ENCODE measurements around the gene KIRREL3. TPM values are rescaled to one million over a fixed set of nuclear protein-coding genes. Genes with fewer than 3 reads are reported as not detected.
"Not testable (repeated sequence)": the region's sequence is repeated elsewhere in the genome, so short reads cannot be mapped to it uniquely, and the experiment has no call there.

Gene KIRREL3
- total RNA-seq, 1 experiment from 2014 or later: 0.44 TPM

DNA sequence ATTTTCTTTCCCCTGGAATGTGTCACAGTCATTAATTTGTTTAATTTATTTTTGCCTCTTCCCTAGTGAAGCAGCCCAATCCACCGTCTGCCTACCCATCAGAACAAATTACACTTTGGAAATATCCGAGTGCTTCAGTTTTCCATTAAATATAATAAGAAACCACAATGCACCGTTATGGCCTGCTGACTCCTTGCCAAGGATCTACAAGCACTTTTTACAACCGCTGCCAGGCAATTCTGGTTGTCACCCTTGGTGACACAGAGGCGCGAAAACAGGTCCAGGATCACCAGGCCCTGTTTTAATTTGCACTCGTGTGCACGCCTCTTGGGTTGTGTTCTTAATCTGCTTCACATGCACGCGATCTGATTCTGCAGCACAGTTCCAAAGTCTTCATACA, 43.9 kb downstream of the KIRREL3 start:
- H3K4me1 ChIP-seq (ENCODE audit: insufficient read depth, low read length): no peaks in the 10 kb centered on the region
- ChIA-PET CTCF (no interaction called here), POLR2A (ENCODE audit: unreplicated experiment) (no interaction called here)
- TF ChIP-seq, protein P1, sequence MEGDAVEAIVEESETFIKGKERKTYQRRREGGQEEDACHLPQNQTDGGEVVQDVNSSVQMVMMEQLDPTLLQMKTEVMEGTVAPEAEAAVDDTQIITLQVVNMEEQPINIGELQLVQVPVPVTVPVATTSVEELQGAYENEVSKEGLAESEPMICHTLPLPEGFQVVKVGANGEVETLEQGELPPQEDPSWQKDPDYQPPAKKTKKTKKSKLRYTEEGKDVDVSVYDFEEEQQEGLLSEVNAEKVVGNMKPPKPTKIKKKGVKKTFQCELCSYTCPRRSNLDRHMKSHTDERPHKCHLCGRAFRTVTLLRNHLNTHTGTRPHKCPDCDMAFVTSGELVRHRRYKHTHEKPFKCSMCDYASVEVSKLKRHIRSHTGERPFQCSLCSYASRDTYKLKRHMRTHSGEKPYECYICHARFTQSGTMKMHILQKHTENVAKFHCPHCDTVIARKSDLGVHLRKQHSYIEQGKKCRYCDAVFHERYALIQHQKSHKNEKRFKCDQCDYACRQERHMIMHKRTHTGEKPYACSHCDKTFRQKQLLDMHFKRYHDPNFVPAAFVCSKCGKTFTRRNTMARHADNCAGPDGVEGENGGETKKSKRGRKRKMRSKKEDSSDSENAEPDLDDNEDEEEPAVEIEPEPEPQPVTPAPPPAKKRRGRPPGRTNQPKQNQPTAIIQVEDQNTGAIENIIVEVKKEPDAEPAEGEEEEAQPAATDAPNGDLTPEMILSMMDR (conservative IDR thresholded peaks at IDR 0.05; ENCODE audit: low read depth, low read length): no peak
- TF ChIP-seq EZH2phosphoT487 (IDR thresholded peaks at IDR 0.05; ENCODE audit: borderline replicate concordance, low read length): no peak
- no peak for TF ChIP-seq EZH2 (IDR thresholded peaks at IDR 0.05; ENCODE audit: low read length, unreplicated experiment)
- H3K4me3 ChIP-seq (ENCODE audit: low read length): no peak overlapping the region
- H3K27me3 ChIP-seq (ENCODE audit: low read length): peaks cover 28% of the 10 kb centered on the region
- no peak overlapping the region for H3K4me2 ChIP-seq (ENCODE audit: low read length)
- no peaks in the 10 kb centered on the region for H3K9me3 ChIP-seq (ENCODE audit: low read length)
- H3K27ac ChIP-seq (ENCODE audit: low read length): no peak overlapping the region
- H3F3A ChIP-seq (ENCODE audit: low read length, unreplicated experiment): no peaks in the 10 kb centered on the region
- no TSS peak for BruUV-seq (replicated peaks)
- H3K79me2 ChIP-seq (ENCODE audit: low read length): no peaks in the 10 kb centered on the region
- H4K20me1 ChIP-seq (ENCODE audit: low read length): no peaks in the 10 kb centered on the region
- no peak overlapping the region for H3K9ac ChIP-seq (ENCODE audit: low read length)
- DNase-seq: no peak
- no peaks in the 10 kb centered on the region for H3K9me2 ChIP-seq (replicated peaks; ENCODE audit: low read length)
- intact Hi-C loops (cut with micrococcal nuclease): no loop called here
- H2AFZ ChIP-seq (ENCODE audit: low read length): no peak overlapping the region
- no peaks in the 10 kb centered on the region for H3K36me3 ChIP-seq (ENCODE audit: low read depth, low read length)
- ATAC-seq: no peak

DNA sequence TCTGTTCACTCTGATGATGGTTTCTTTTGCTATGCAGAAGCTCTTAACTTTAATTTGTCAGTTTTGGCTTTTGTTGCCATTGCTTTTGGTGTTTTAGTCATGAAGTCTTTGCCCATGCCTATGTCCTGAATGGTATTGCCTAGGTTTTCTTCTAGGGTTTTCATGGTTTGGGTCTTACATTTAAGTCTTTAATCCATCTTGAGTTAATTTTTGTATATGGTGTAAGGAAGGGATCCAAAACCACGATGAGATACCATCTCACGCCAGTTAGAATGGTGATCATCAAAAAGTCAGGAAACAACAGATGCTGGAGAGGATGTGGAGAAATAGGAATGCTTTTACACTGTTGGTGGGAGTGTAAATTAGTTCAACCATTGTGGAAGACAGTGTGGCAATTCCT, 48.0 kb downstream of the KIRREL3 start:
- H3K27ac ChIP-seq (ENCODE audit: low read length); H3K4me1 ChIP-seq (ENCODE audit: insufficient read depth, low read length); H4K20me1 ChIP-seq (ENCODE audit: low read length); H3K4me2 ChIP-seq (ENCODE audit: low read length); intact Hi-C loops (cut with micrococcal nuclease); DNase-seq; H3K9me3 ChIP-seq (ENCODE audit: low read length); H3K36me3 ChIP-seq (ENCODE audit: low read depth, low read length); H3K9me2 ChIP-seq (replicated peaks; ENCODE audit: low read length); POLR2A ChIA-PET (ENCODE audit: unreplicated experiment); H3K4me3 ChIP-seq (ENCODE audit: low read length); H2AFZ ChIP-seq (ENCODE audit: low read length); ATAC-seq; CTCF ChIA-PET; H3F3A ChIP-seq (ENCODE audit: low read length, unreplicated experiment); H3K79me2 ChIP-seq (ENCODE audit: low read length); H3K9ac ChIP-seq (ENCODE audit: low read length); BruUV-seq (replicated peaks): not testable (repeated sequence)
- H3K27me3 ChIP-seq (ENCODE audit: low read length): peaks cover 31% of the 10 kb centered on the region

DNA sequence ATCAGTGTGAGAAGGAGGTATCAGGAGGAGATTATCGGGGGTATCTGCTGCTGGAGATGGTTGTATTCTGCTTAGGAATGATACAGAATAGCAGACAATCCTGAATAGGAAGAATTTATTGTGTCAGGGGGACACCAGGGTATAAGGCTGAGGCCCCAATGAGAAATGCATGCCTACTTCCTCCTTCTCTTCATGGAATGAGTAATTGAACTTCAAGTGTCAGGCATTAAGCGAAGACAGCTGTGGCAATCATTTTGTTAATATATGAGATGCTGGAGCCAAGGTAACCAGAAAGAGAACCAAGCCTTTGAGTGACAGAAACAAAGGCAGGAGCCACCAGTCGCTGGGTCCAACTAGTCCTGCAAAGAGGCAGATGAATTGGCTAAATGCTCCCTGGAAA, 49.1 kb downstream of the KIRREL3 start:
- TF ChIP-seq EZH2phosphoT487 (IDR thresholded peaks at IDR 0.05; ENCODE audit: borderline replicate concordance, low read length) (no peak), EZH2 (IDR thresholded peaks at IDR 0.05; ENCODE audit: low read length, unreplicated experiment) (no peak)
- TF ChIP-seq, protein P1 (conservative IDR thresholded peaks at IDR 0.05; ENCODE audit: low read depth, low read length): no peak
- BruUV-seq (replicated peaks): no TSS peak
- Histone ChIP-seq H3K4me1 (ENCODE audit: insufficient read depth, low read length) (no peaks in the 10 kb centered on the region), H3K4me2 (ENCODE audit: low read length) (no peak overlapping the region), H3K79me2 (ENCODE audit: low read length) (no peaks in the 10 kb centered on the region), H2AFZ (ENCODE audit: low read length) (no peak overlapping the region), H3K9me3 (ENCODE audit: low read length) (no peaks in the 10 kb centered on the region), H3F3A (ENCODE audit: low read length, unreplicated experiment) (no peaks in the 10 kb centered on the region), H3K27me3 (ENCODE audit: low read length) (peaks cover 29% of the 10 kb centered on the region), H3K36me3 (ENCODE audit: low read depth, low read length) (no peaks in the 10 kb centered on the region), H3K4me3 (ENCODE audit: low read length) (no peak overlapping the region), H3K9me2 (replicated peaks; ENCODE audit: low read length) (no peaks in the 10 kb centered on the region), H3K27ac (ENCODE audit: low read length) (no peak overlapping the region), H4K20me1 (ENCODE audit: low read length) (no peaks in the 10 kb centered on the region), H3K9ac (ENCODE audit: low read length) (no peak overlapping the region)
- POLR2A ChIA-PET (ENCODE audit: unreplicated experiment): no interaction called here
- DNase-seq (no peak), ATAC-seq (no peak)
- CTCF ChIA-PET: no interaction called here
- intact Hi-C loops (cut with micrococcal nuclease): no loop called here

All from PC-3 (cell line).